ENCODE data around the gene ZNF562. TPM values are rescaled to one million over a fixed set of nuclear protein-coding genes. Genes with fewer than 3 reads are reported as not detected.

ZNF562 gene
- total RNA-seq, 1 experiment from 2014 or later = 29.5 TPM

DNA sequence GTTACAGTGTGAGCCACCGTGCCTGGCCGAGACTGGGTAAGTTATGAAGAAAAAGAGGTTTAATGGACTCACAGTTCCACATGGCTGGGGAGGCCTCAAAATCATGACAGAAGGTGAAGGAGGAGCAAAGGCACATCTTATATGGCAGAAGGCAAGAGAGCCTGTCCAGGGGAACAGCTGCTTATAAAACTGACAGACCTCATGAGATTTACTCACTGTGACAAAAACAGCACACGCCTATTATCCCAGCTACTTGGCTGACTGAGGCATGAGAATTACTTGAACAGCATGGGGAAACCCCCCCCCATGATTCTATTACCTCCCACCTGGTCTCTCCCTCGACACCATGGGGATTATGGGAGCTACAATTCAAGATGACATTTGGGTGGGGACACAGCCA is 30.4 kb downstream of the ZNF562 start:
- ATAC-seq = no peak
- no TSS peak for BruUV-seq (replicated peaks)
- in situ Hi-C loops (cut with HindIII; ENCODE audit: low pct_unique_long_range_greater_than_20kb, low sequenced_read_pairs) = no loop called here
- CTCF ChIA-PET = no interaction called here
- Histone ChIP-seq H3K36me3 (ENCODE audit: control insufficient read depth, insufficient read depth, low read length) (no peaks in the 10 kb centered on the region), H3K4me1 (ENCODE audit: control insufficient read depth, insufficient read depth, low read length) (no peaks in the 10 kb centered on the region), H3K27me3 (ENCODE audit: control insufficient read depth, insufficient read depth, low read length) (no peaks in the 10 kb centered on the region), H3K27ac (ENCODE audit: low read length) (no peak overlapping the region), H3K9me3 (ENCODE audit: control insufficient read depth, insufficient read depth, low read depth, low read length) (no peaks in the 10 kb centered on the region), H3K4me3 (ENCODE audit: low read depth in 2 of 2, low read length in 2 of 2) (no peak overlapping the region)
- no peak for TF ChIP-seq TCF7L2 (IDR thresholded peaks at IDR 0.05; ENCODE audit: low read depth, low read length)
- TF ChIP-seq SIN3A (IDR thresholded peaks at IDR 0.05; ENCODE audit: borderline replicate concordance, insufficient read depth, low read depth, low read length) = no peak
- no peak for TF ChIP-seq POLR2AphosphoS5 (IDR thresholded peaks at IDR 0.05; ENCODE audit: low read depth, low read length)
- TF ChIP-seq CTCF (IDR thresholded peaks at IDR 0.05) = no peak
- TF ChIP-seq REST (IDR thresholded peaks at IDR 0.05; ENCODE audit: insufficient read depth in 1 of 2, low read depth in 2 of 2, low read length in 1 of 2) = no peak
- DNase-seq (ENCODE audit: low read depth, low spot score) = no peak
- POLR2A ChIA-PET = interaction anchor here (0.7 kb wide), 1 partner anchor 469 kb away, joined by 3 read pairs; no protein-coding TSS in a partner anchor
- intact Hi-C loops (cut with micrococcal nuclease; ENCODE audit: unreplicated experiment) = no loop called here

DNA sequence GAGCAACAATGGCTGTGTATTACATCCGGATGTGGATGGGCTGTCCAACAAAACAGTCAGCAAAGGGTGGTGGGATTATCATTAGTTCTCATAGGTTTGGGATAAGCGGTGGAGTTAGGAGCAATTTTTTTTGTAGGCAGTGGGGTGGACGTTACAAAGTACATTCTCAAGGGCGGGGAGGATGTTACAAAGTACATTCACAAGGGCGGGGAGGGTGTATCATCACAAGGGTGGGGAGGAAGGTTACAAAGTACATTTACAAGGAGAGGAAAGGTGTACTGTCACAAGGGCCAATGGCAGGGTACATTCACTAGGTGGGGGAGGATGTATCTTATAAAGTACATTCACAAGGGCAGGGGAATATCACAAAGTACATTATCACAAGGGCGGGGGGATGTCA is 33.1 kb downstream of the ZNF562 start:
- intact Hi-C loops (cut with micrococcal nuclease; ENCODE audit: unreplicated experiment) (no loop called here), in situ Hi-C loops (cut with HindIII; ENCODE audit: low pct_unique_long_range_greater_than_20kb, low sequenced_read_pairs) (no loop called here)
- no peaks in the 10 kb centered on the region for H3K4me1 ChIP-seq (ENCODE audit: control insufficient read depth, insufficient read depth, low read length)
- H3K4me3 ChIP-seq (ENCODE audit: low read depth in 2 of 2, low read length in 2 of 2) = no peak overlapping the region
- H3K9me3 ChIP-seq (ENCODE audit: control insufficient read depth, insufficient read depth, low read depth, low read length) = no peaks in the 10 kb centered on the region
- H3K36me3 ChIP-seq (ENCODE audit: control insufficient read depth, insufficient read depth, low read length) = no peaks in the 10 kb centered on the region
- no peak overlapping the region for H3K27ac ChIP-seq (ENCODE audit: low read length)
- no TSS peak for BruUV-seq (replicated peaks)
- ChIA-PET POLR2A (no interaction called here), CTCF (no interaction called here)
- no peaks in the 10 kb centered on the region for H3K27me3 ChIP-seq (ENCODE audit: control insufficient read depth, insufficient read depth, low read length)
- no peak for DNase-seq (ENCODE audit: low read depth, low spot score)
- ATAC-seq = no peak
- TF ChIP-seq SIN3A (IDR thresholded peaks at IDR 0.05; ENCODE audit: borderline replicate concordance, insufficient read depth, low read depth, low read length) (no peak), POLR2AphosphoS5 (IDR thresholded peaks at IDR 0.05; ENCODE audit: low read depth, low read length) (no peak), CTCF (IDR thresholded peaks at IDR 0.05) (no peak), REST (IDR thresholded peaks at IDR 0.05; ENCODE audit: insufficient read depth in 1 of 2, low read depth in 2 of 2, low read length in 1 of 2) (no peak), TCF7L2 (IDR thresholded peaks at IDR 0.05; ENCODE audit: low read depth, low read length) (no peak)

All from Panc1 (cell line).